Activated CD4-positive, alpha-beta T cell treated with anti-CD3 and anti-CD28 coated beads for 1 hour (primary cell): ENCODE results near the gene KLHL42.

Source experiments
- DNase-seq: peaks from one replicate; pipeline ENCODE4 v3.0.0-alpha.2; 2020

KLHL42 gene

GRCh38 chr12:27781680-27782079 lies 1.6 kb downstream of the KLHL42 start:
- DNase-seq: no peak

GRCh38 chr12:27782481-27782880 lies 2.4 kb downstream of the KLHL42 start:
- no peak for DNase-seq

GRCh38 chr12:27785882-27786570 lies 6.0 kb downstream of the KLHL42 start:
- no peak for DNase-seq

- DNase-seq: no peak
These were observed 7.5 kb downstream of the KLHL42 start for GRCh38 chr12:27787559-27787958.

- no peak for DNase-seq
These were observed 10.1 kb downstream of the KLHL42 start for GRCh38 chr12:27790179-27790578.

GRCh38 chr12:27794818-27795584 lies 15.0 kb downstream of the KLHL42 start:
- DNase-seq: no peak

- DNase-seq: no peak
These were observed 16.1 kb downstream of the KLHL42 start for GRCh38 chr12:27796128-27796527.

GRCh38 chr12:27797301-27798025 lies 17.4 kb downstream of the KLHL42 start:
- DNase-seq: no peak

GRCh38 chr12:27800819-27801218 lies 20.8 kb downstream of the KLHL42 start:
- no peak for DNase-seq

GRCh38 chr12:27801630-27802029 lies 21.6 kb downstream of the KLHL42 start:
- no peak for DNase-seq

GRCh38 chr12:27802511-27802910 lies 22.5 kb downstream of the KLHL42 start:
- no peak for DNase-seq

GRCh38 chr12:27802936-27803335 lies 22.9 kb downstream of the KLHL42 start:
- DNase-seq: no peak

- no peak for DNase-seq
These were observed 25.2 kb downstream of the KLHL42 start for GRCh38 chr12:27805238-27805637.

- DNase-seq: no peak
These were observed 26.2 kb downstream of the KLHL42 start for GRCh38 chr12:27806259-27806658.

- DNase-seq: no peak
These were observed 27.1 kb downstream of the KLHL42 start for GRCh38 chr12:27807063-27807703.

- no peak for DNase-seq
These were observed 28.8 kb downstream of the KLHL42 start for GRCh38 chr12:27808841-27809240.

GRCh38 chr12:27810756-27811155 lies 30.7 kb downstream of the KLHL42 start:
- DNase-seq: no peak

GRCh38 chr12:27812502-27812901 lies 32.5 kb downstream of the KLHL42 start:
- DNase-seq: no peak

- no peak for DNase-seq
These were observed 34.4 kb downstream of the KLHL42 start for GRCh38 chr12:27814411-27814810.

- no peak for DNase-seq
These were observed 35.0 kb downstream of the KLHL42 start for GRCh38 chr12:27814851-27815591.

- DNase-seq: no peak
These were observed 37.7 kb downstream of the KLHL42 start for GRCh38 chr12:27817766-27818165.

- DNase-seq: no peak
These were observed 38.4 kb downstream of the KLHL42 start for GRCh38 chr12:27818401-27818918.
